Fibroblast of lung (primary cell): ENCODE results near the gene TMEM117. TPM values are rescaled to one million over a fixed set of nuclear protein-coding genes. Genes with fewer than 3 reads are reported as not detected.

Experiments
- DNase-seq, 2 donors: peaks; one replicate each; pipeline versions ENCODE4 v3.0.0 to v3.0.0-alpha.2; 2010; ENCODE audit warnings: low read depth in 2 of 2
- H2AFZ ChIP-seq: 2 replicates; pipeline ENCODE4 v1.5.1; 2012; ENCODE audit warnings: low read length, control low read depth, inconsistent platforms
- H3K27ac ChIP-seq: 2 replicates; pipeline ENCODE4 v1.5.1; 2011; ENCODE audit warnings: low read length, control low read depth; ENCODE audit not compliant: insufficient read depth
- H3K27me3 ChIP-seq: 2 replicates; pipeline ENCODE4 v1.5.1; 2011; ENCODE audit warnings: mild to moderate bottlenecking, low read length; ENCODE audit not compliant: control insufficient read depth, insufficient read depth
- H3K36me3 ChIP-seq: 2 replicates; pipeline ENCODE4 v1.5.1; 2011; ENCODE audit warnings: low read length; ENCODE audit not compliant: control insufficient read depth, insufficient read depth
- H3K4me1 ChIP-seq: 2 replicates; pipeline ENCODE4 v1.5.1; 2011; ENCODE audit warnings: low read length; ENCODE audit not compliant: control insufficient read depth, insufficient read depth; ENCODE audit errors: extremely low read depth
- H3K4me2 ChIP-seq: 2 replicates; pipeline ENCODE4 v1.5.1; 2011; ENCODE audit warnings: low read length, control low read depth; ENCODE audit not compliant: insufficient read depth; ENCODE audit errors: extremely low read depth
- H3K4me3 ChIP-seq, 4 experiments: fragments of 200-600 bp in 1 of 4; sonication (generic) in 1 of 4; replicated peaks in 1 of 4; 2 replicates each; pipeline ENCODE4 v1.5.1; 2011 to 2016; ENCODE audit warnings: low read length in 4 of 4, low read depth in 3 of 4, mild to moderate bottlenecking in 3 of 4, control low read depth in 2 of 4, inconsistent platforms in 1 of 4, mixed read lengths in 1 of 4; ENCODE audit not compliant: insufficient read depth in 1 of 4; ENCODE audit errors: control extremely low read depth in 1 of 4
- H3K79me2 ChIP-seq: 2 replicates; pipeline ENCODE4 v1.5.1; 2012; ENCODE audit warnings: mild to moderate bottlenecking, low read length, inconsistent platforms; ENCODE audit not compliant: control insufficient read depth, insufficient read depth
- H3K9ac ChIP-seq: 2 replicates; pipeline ENCODE4 v1.5.1; 2011; ENCODE audit warnings: mild to moderate bottlenecking, low read length, control low read depth; ENCODE audit not compliant: insufficient read depth
- H3K9me3 ChIP-seq: 2 replicates; pipeline ENCODE4 v1.5.1; 2012; ENCODE audit warnings: low read depth, low read length; ENCODE audit not compliant: control insufficient read depth, insufficient read depth
- H4K20me1 ChIP-seq: 2 replicates; pipeline ENCODE4 v1.5.1; 2011; ENCODE audit warnings: low read length; ENCODE audit not compliant: control insufficient read depth, insufficient read depth; ENCODE audit errors: extremely low read depth
- EZH2 ChIP-seq: IDR thresholded peaks from 2 replicates; pipeline ENCODE4 v1.5.1; 2012; ENCODE audit warnings: low read length, control low read depth, mild to moderate bottlenecking; ENCODE audit errors: missing control alignments
- polyA plus RNA-seq, 2 donors: library from polyadenylated mRNA; depleted of rRNA in 1 of 2; stranded (reverse) in 1 of 2; unstranded in 1 of 2; fragments of >200 nt; gene quantifications; 2 replicates each; pipeline ENCODE4 v1.2.1, GENCODE V29; 2011 to 2012; ENCODE audit warnings: missing spikeins in 1 of 2
- total RNA-seq: library from RNA; depleted of rRNA; stranded (reverse); fragments of >200 nt; gene quantifications from 2 replicates; pipeline ENCODE4 v1.2.1, GENCODE V29; 2014
- TF ChIP-seq, protein P1 (sequence below), 2 donors: IDR thresholded peaks in 1 of 2; conservative IDR thresholded peaks in 1 of 2; 1 replicate in 1 of 2; 2 replicates in 1 of 2; pipeline ENCODE4 v1.5.1; 2011 to 2012; ENCODE audit warnings: low read length in 2 of 2, control low read depth in 1 of 2, inconsistent platforms in 1 of 2, low read depth in 1 of 2, mild to moderate bottlenecking in 1 of 2

Gene TMEM117
- total and polyA plus RNA-seq, 2 donors (not counting 1 experiment from before 2014, with no cell fraction given), result 7.6 to 7.8 TPM

DNA sequence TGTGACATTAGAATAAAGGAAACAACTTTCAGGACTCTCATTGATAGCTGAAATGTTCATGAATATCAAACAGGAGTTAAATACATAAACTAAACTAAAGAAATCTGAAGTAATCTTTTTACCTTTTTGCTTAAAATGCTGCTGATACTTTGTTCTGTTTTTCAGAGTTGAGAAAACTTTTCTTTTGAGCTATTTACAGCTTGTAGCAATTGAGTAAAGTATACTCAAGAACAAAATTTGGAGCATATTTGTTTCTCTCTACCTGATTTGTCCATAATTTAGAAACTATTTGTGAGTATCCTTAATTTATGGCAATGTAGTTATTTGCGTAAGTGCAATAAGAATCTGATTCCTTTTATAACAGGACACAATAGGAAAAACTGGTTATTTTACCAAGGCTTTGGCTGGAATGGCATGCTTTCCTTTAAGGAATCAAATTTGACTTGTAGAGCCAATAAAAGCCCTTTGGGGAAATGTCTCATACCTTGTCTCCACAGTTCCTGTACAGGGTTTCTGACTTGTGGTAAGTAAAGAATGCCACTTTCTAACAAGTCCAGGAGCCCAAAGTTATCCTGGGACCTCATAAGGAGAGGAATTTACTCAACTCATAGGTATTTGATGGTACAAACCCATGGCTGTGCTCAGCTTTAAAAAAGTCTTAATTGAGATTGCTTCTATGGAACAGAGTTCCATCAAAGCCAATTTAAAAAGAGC lies 195.7 kb downstream of the TMEM117 start:
- Histone ChIP-seq H3K27ac (no peak overlapping the region), H3K79me2 (no peaks in the 10 kb centered on the region), H3K4me1 (no peaks in the 10 kb centered on the region), H3K36me3 (no peaks in the 10 kb centered on the region), H3K27me3 (no peaks in the 10 kb centered on the region), H4K20me1 (no peaks in the 10 kb centered on the region), H3K9me3 (no peaks in the 10 kb centered on the region), H2AFZ (no peak overlapping the region), H3K4me3 (no peak overlapping the region), H3K9ac (no peak overlapping the region), H3K4me2 (no peak overlapping the region)
- peak; percentile 3 to 41 for DNase-seq
- TF ChIP-seq EZH2, result no peak
- TF ChIP-seq, protein P1, sequence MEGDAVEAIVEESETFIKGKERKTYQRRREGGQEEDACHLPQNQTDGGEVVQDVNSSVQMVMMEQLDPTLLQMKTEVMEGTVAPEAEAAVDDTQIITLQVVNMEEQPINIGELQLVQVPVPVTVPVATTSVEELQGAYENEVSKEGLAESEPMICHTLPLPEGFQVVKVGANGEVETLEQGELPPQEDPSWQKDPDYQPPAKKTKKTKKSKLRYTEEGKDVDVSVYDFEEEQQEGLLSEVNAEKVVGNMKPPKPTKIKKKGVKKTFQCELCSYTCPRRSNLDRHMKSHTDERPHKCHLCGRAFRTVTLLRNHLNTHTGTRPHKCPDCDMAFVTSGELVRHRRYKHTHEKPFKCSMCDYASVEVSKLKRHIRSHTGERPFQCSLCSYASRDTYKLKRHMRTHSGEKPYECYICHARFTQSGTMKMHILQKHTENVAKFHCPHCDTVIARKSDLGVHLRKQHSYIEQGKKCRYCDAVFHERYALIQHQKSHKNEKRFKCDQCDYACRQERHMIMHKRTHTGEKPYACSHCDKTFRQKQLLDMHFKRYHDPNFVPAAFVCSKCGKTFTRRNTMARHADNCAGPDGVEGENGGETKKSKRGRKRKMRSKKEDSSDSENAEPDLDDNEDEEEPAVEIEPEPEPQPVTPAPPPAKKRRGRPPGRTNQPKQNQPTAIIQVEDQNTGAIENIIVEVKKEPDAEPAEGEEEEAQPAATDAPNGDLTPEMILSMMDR (conservative IDR thresholded peaks at IDR 0.05 in 1 of 2, IDR thresholded peaks at IDR 0.05 in 1 of 2; ENCODE audit: low read depth in 1 of 2, low read length in 2 of 2), result no peak

DNA sequence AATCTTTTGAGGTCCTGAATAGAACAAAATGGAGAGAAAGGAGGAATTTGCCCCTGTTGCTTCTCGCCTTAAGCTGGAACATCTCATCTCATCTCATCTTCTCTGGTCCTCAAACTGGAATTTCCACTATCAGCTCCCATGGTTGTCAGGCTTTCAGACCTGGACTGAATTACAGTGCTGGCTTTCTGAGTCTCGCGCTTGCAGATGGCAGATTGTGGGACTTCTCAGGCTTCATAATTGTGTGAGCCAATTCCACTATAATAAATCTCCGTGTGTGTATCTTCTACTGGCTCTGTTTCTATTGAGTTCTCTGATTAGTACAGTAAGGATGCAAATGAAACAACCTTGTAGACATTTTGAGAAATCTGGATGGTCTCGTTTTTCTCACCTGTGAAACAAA lies 199.0 kb downstream of the TMEM117 start:
- H3K4me3 ChIP-seq, result no peak overlapping the region
- no peaks in the 10 kb centered on the region for H4K20me1 ChIP-seq
- H3K9me3 ChIP-seq, result no peaks in the 10 kb centered on the region
- TF ChIP-seq, protein P1 (conservative IDR thresholded peaks at IDR 0.05 in 1 of 2, IDR thresholded peaks at IDR 0.05 in 1 of 2; ENCODE audit: low read depth in 1 of 2, low read length in 2 of 2), result no peak
- DNase-seq, result no peak
- H3K9ac ChIP-seq, result no peak overlapping the region
- H3K27me3 ChIP-seq, result no peaks in the 10 kb centered on the region
- no peaks in the 10 kb centered on the region for H3K4me1 ChIP-seq
- H3K79me2 ChIP-seq, result no peaks in the 10 kb centered on the region
- H3K4me2 ChIP-seq, result no peak overlapping the region
- no peak overlapping the region for H2AFZ ChIP-seq
- H3K36me3 ChIP-seq, result no peaks in the 10 kb centered on the region
- no peak overlapping the region for H3K27ac ChIP-seq

- no peaks in the 10 kb centered on the region for H4K20me1 ChIP-seq
- no peak overlapping the region for H3K4me2 ChIP-seq
- no peak overlapping the region for H3K4me3 ChIP-seq
- DNase-seq, result no peak
- TF ChIP-seq EZH2, result no peak
- TF ChIP-seq, protein P1 (conservative IDR thresholded peaks at IDR 0.05 in 1 of 2, IDR thresholded peaks at IDR 0.05 in 1 of 2; ENCODE audit: low read depth in 1 of 2, low read length in 2 of 2), result no peak
- no peaks in the 10 kb centered on the region for H3K4me1 ChIP-seq
- H3K27me3 ChIP-seq, result no peaks in the 10 kb centered on the region
- no peak overlapping the region for H3K9ac ChIP-seq
- H2AFZ ChIP-seq, result no peak overlapping the region
- no peaks in the 10 kb centered on the region for H3K79me2 ChIP-seq
- H3K27ac ChIP-seq, result no peak overlapping the region
- no peaks in the 10 kb centered on the region for H3K9me3 ChIP-seq
- H3K36me3 ChIP-seq, result no peaks in the 10 kb centered on the region
Measured at GRCh38 chr12:44036875-44037443, 201.1 kb downstream of the TMEM117 start.
